Sigmoid colon (tissue), 7 donors: ENCODE results near the gene TP53INP2. TPM values are rescaled to one million over a fixed set of nuclear protein-coding genes. Genes with fewer than 3 reads are reported as not detected.
"Not testable (repeated sequence)": the region's sequence is repeated elsewhere in the genome, so short reads cannot be mapped to it uniquely, and the experiment has no call there.

Source experiments
- DNase-seq: peaks from one replicate; pipeline ENCODE4 v3.0.0-alpha.2; 2019
- H3K27ac ChIP-seq, 4 donors: fragments of 200-600 bp; sonication (generic); one replicate each; pipeline ENCODE4 v1.5.1; 2016 to 2019; ENCODE audit warnings: mild to moderate bottlenecking in 1 of 4
- H3K27me3 ChIP-seq, 3 donors: fragments of 200-600 bp; sonication (generic); one replicate each; pipeline ENCODE4 v1.5.1; 2019; ENCODE audit warnings: mild to moderate bottlenecking in 1 of 3
- H3K36me3 ChIP-seq, 4 donors: fragments of 200-600 bp; sonication (generic); one replicate each; pipeline ENCODE4 v1.5.1; 2016 to 2019
- H3K4me1 ChIP-seq, 4 donors: fragments of 200-600 bp; sonication (generic); one replicate each; pipeline ENCODE4 v1.5.1; 2017 to 2019
- H3K4me3 ChIP-seq, 4 donors: fragments of 200-600 bp; sonication (generic); one replicate each; pipeline ENCODE4 v1.5.1; 2017 to 2019; ENCODE audit warnings: mild to moderate bottlenecking in 2 of 4, moderate library complexity in 1 of 4
- H3K9me3 ChIP-seq, 4 donors: fragments of 200-600 bp in 3 of 4; sonication (generic) in 3 of 4; one replicate each; pipeline versions ENCODE4 v1.5.1 to v1.6.1; 2013 to 2019
- CTCF ChIP-seq, 4 experiments: fragments of 450-650 bp in 3 of 4; fragments of 200-600 bp in 1 of 4; IDR thresholded peaks; one replicate each; pipeline ENCODE4 v1.5.1; 2016 to 2019; ENCODE audit warnings: antibody characterized with exemption in 4 of 4, mild to moderate bottlenecking in 3 of 4, moderate library complexity in 2 of 4
- EP300 ChIP-seq, 4 donors: sonication (generic); formaldehyde crosslinking; IDR thresholded peaks; one replicate each; pipeline ENCODE4 v1.6.1; 2017; ENCODE audit warnings: antibody characterized with exemption in 4 of 4
- POLR2A ChIP-seq, 2 donors: fragments of 450-650 bp; IDR thresholded peaks; one replicate each; pipeline ENCODE4 v1.6.1; 2016; ENCODE audit warnings: antibody characterized with exemption in 2 of 2, mild to moderate bottlenecking in 2 of 2, moderate library complexity in 2 of 2
- POLR2AphosphoS5 ChIP-seq, 4 donors: sonication (generic); formaldehyde crosslinking; IDR thresholded peaks; one replicate each; pipeline ENCODE4 v1.6.1; 2017; ENCODE audit warnings: antibody characterized with exemption in 4 of 4
- WGBS, 2 donors: extraction: QIAGEN DNeasy Blood & Tissue Kit; methylation state at CpG; one replicate each; pipeline ENCODE4 v1.1.7; 2013; 5-methylcytosine and 5-hydroxymethylcytosine counted together
- intact Hi-C: fragments of 100-400 bp; cut with DNase I; formaldehyde crosslinking; loops from one replicate; pipeline ENCODE4 v1.15.1; 2023
- polyA plus RNA-seq, 3 donors: library from polyadenylated mRNA; stranded (reverse); fragments of 200-250 nt; gene quantifications; one replicate each; pipeline ENCODE4 v1.2.3, GENCODE V29; 2013
- total RNA-seq, 4 donors: library from RNA; depleted of rRNA; stranded (reverse); fragments of >200 nt; gene quantifications; one replicate each; pipeline ENCODE4 v1.1.0, GENCODE V29; 2016
- donor health status: healthy with polysubstance abuse.
- donor health status: Bipolar disorder and iron deficiency.
- donor health status: healthy.

The TP53INP2 gene
- total RNA-seq (10 to 100 TPM; 11.5 to 30.4 (median 28.4) TPM), polyA plus RNA-seq (100 to 1,000 TPM in 1 of 3 donors, 10 to 100 TPM in 2; 38.8 to 252 (median 43.8) TPM)

- peak within 1 kb of the TSS; percentile 51 to 94 (median 90) for H3K4me3 ChIP-seq
- peak within 1 kb of the TSS; percentile 99 to 100 (median 100) for H3K27ac ChIP-seq
- intact Hi-C loops, result loop anchor here (1.0 to 5.0 kb wide), 2 partner anchors 145 to 162 kb away; no protein-coding TSS in a partner anchor
- peak; percentile 78 to 95 (median 86) for TF ChIP-seq POLR2AphosphoS5 (IDR thresholded peaks at IDR 0.05)
- TF ChIP-seq CTCF (IDR thresholded peaks at IDR 0.05), result no peak
- TF ChIP-seq POLR2A (IDR thresholded peaks at IDR 0.05), result peak in 1 of 2 donors; percentile 22
- peak in 2 of 4 donors; percentile 8 to 72 for TF ChIP-seq EP300 (IDR thresholded peaks at IDR 0.05)
- WGBS, 2 donors, result 1% methylated on average over 82 of the region's 82 CpGs
- H3K9me3 ChIP-seq, result no peaks in the 10 kb centered on the region
- peak; percentile 98 for DNase-seq
- peaks cover 0 to 31% (median 24%) of the 10 kb centered on the region in 4 donors for H3K4me1 ChIP-seq
- no peaks in the 10 kb centered on the region for H3K27me3 ChIP-seq
- H3K36me3 ChIP-seq, result no peaks in the 10 kb centered on the region
Observed at GRCh38 chr20:34704177-34705007, at the start of gene TP53INP2. Gene TP53INP2, plus strand, starts transcription at chr20:34704344. Its CDS starts 4,396 bp downstream, at chr20:34708740.

- H3K4me1 ChIP-seq, H3K4me3 ChIP-seq, H3K27me3 ChIP-seq, H3K27ac ChIP-seq, intact Hi-C loops, DNase-seq, H3K9me3 ChIP-seq, H3K36me3 ChIP-seq: not testable (repeated sequence)
- 95 to 99% methylated on average over 31 of the region's 31 CpGs for WGBS, 2 donors
Observed at GRCh38 chr20:34658654-34659053, 45.5 kb upstream of the TP53INP2 start.

- H3K9me3 ChIP-seq, H3K27me3 ChIP-seq, H3K36me3 ChIP-seq, intact Hi-C loops, H3K4me3 ChIP-seq, H3K27ac ChIP-seq, H3K4me1 ChIP-seq, DNase-seq: not testable (repeated sequence)
- WGBS, 2 donors, result 84 to 89% methylated on average over 5 of the region's 5 CpGs
Observed at GRCh38 chr20:34661811-34662210, 42.3 kb upstream of the TP53INP2 start.

- 72 to 84% methylated on average over 5 of the region's 5 CpGs for WGBS, 2 donors
- DNase-seq, result no peak
- Histone ChIP-seq H3K4me1 (no peaks in the 10 kb centered on the region), H3K9me3 (no peaks in the 10 kb centered on the region), H3K27ac (no peak overlapping the region), H3K36me3 (no peaks in the 10 kb centered on the region), H3K27me3 (no peaks in the 10 kb centered on the region), H3K4me3 (no peak overlapping the region)
- intact Hi-C loops, result no loop called here
- TF ChIP-seq POLR2AphosphoS5 (IDR thresholded peaks at IDR 0.05), result no peak
- no peak for TF ChIP-seq POLR2A (IDR thresholded peaks at IDR 0.05)
- TF ChIP-seq CTCF (IDR thresholded peaks at IDR 0.05), result no peak
- no peak for TF ChIP-seq EP300 (IDR thresholded peaks at IDR 0.05)
Observed at GRCh38 chr20:34663213-34663943, 40.8 kb upstream of the TP53INP2 start.

- H3K36me3 ChIP-seq, H3K27me3 ChIP-seq, H3K4me1 ChIP-seq, DNase-seq, H3K27ac ChIP-seq, intact Hi-C loops, H3K9me3 ChIP-seq, H3K4me3 ChIP-seq: not testable (repeated sequence)
- 97 to 98% methylated on average over 7 of the region's 7 CpGs for WGBS, 2 donors
Observed at GRCh38 chr20:34664751-34665150, 39.4 kb upstream of the TP53INP2 start.

GRCh38 chr20:34669094-34669493 is 35.0 kb upstream of the TP53INP2 start:
- no peak for DNase-seq
- Histone ChIP-seq H3K4me3 (no peak overlapping the region), H3K27ac (no peak overlapping the region), H3K27me3 (no peaks in the 10 kb centered on the region), H3K9me3 (no peaks in the 10 kb centered on the region), H3K4me1 (no peaks in the 10 kb centered on the region), H3K36me3 (no peaks in the 10 kb centered on the region)
- intact Hi-C loops, result no loop called here
- 98% methylated on average over 1 of the region's 1 CpG for WGBS, 2 donors
- no peak for TF ChIP-seq POLR2A (IDR thresholded peaks at IDR 0.05)
- no peak for TF ChIP-seq CTCF (IDR thresholded peaks at IDR 0.05)
- no peak for TF ChIP-seq POLR2AphosphoS5 (IDR thresholded peaks at IDR 0.05)
- TF ChIP-seq EP300 (IDR thresholded peaks at IDR 0.05), result no peak
